HUES48 (cell line): ENCODE data around the gene FGF11.

Experiments used
- H3K27ac ChIP-seq: one replicate; pipeline ENCODE4 v1.7.0; 2013; ENCODE audit warnings: low read depth, low read length, inconsistent platforms
- H3K27me3 ChIP-seq: 2 replicates; pipeline ENCODE4 v1.6.1; 2013; ENCODE audit warnings: mild to moderate bottlenecking, low read length; ENCODE audit not compliant: control insufficient read depth, insufficient read depth
- H3K36me3 ChIP-seq: 2 replicates; pipeline ENCODE4 v1.6.1; 2013; ENCODE audit warnings: low read length; ENCODE audit not compliant: control insufficient read depth, insufficient read depth
- H3K4me1 ChIP-seq: 2 replicates; pipeline ENCODE4 v1.6.1; 2013; ENCODE audit warnings: mild to moderate bottlenecking, low read length; ENCODE audit not compliant: control insufficient read depth, insufficient read depth
- H3K4me3 ChIP-seq: 2 replicates; pipeline ENCODE4 v1.5.1; 2013; ENCODE audit warnings: mild to moderate bottlenecking, low read depth, low read length
- H3K9ac ChIP-seq: 2 replicates; pipeline ENCODE4 v1.6.1; 2013; ENCODE audit warnings: mild to moderate bottlenecking, low read depth, low read length, moderate library complexity
- H3K9me3 ChIP-seq: 2 replicates; pipeline ENCODE4 v1.6.1; 2013; ENCODE audit warnings: low read length; ENCODE audit not compliant: control insufficient read depth, insufficient read depth

The FGF11 gene

DNA sequence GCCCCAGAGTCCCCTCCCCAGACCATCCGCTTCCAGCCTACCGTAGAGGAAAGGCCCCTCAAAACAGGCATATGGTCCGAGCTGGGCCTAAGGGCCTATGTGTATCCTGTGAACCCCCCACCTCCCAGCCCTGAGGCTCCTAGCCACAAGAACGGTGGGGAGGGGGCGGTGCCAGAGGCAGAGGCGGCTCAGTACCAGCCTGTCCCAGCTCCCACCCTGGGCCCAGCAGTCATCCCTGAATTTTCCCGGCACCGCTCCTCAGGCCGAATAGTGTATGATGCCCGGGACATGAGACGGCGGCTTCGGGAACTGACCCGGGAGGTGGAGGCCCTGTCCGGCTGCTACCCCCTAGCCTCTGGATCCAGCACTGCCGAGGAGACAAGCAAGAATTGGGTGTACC, 18.1 kb upstream of the FGF11 start:
- Histone ChIP-seq H3K4me1 (no peaks in the 10 kb centered on the region), H3K9ac (no peak overlapping the region), H3K27me3 (no peaks in the 10 kb centered on the region)

GRCh38 chr17:7423679-7424078, 15.6 kb upstream of the FGF11 start:
- Histone ChIP-seq H3K9me3 (no peaks in the 10 kb centered on the region), H3K27me3 (no peaks in the 10 kb centered on the region), H3K36me3 (no peaks in the 10 kb centered on the region), H3K4me1 (no peaks in the 10 kb centered on the region), H3K27ac (no peak overlapping the region), H3K4me3 (no peak overlapping the region), H3K9ac (no peak overlapping the region)

More for the DNA sequence above, 18.1 kb upstream of the FGF11 start:
- H3K9me3 ChIP-seq: no peaks in the 10 kb centered on the region
- H3K27ac ChIP-seq: no peak overlapping the region
- H3K4me3 ChIP-seq: no peak overlapping the region
- H3K36me3 ChIP-seq: peaks cover 14% of the 10 kb centered on the region; the same call in 1 of the 2 replicates

- Histone ChIP-seq H3K4me1 (no peaks in the 10 kb centered on the region), H3K36me3 (no peaks in the 10 kb centered on the region), H3K27me3 (no peaks in the 10 kb centered on the region), H3K4me3 (no peak within 1 kb of the TSS), H3K27ac (no peak within 1 kb of the TSS), H3K9ac (no peak within 1 kb of the TSS), H3K9me3 (no peaks in the 10 kb centered on the region)
Observed at GRCh38 chr17:7425316-7425715, 14.0 kb upstream of the FGF11 start, which contains the start of gene SPEM2. Gene SPEM2, plus strand, starts transcription at chr17:7425616. Its CDS starts 73 bp downstream, at chr17:7425689.

DNA sequence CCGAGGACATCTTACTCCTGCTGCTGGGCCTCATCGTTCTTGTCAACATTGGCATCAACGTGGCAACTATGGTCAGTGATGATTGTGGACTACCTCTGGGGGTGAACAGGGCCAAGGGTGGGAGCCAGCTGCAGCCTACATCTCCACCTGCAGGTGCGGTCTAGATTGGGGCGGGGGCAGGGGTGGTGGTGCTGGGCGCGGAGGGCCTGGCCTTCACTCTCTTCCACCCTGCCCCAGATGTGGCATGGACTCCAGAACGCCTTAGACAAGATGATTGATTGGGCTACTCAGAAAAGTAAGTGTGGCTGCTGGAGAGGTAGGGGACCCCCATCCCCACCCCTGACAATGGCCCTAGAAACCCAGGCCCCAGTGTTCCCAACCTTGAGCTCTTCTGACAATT, 13.6 kb upstream of the FGF11 start:
- Histone ChIP-seq H3K4me3 (no peak overlapping the region), H3K9me3 (no peaks in the 10 kb centered on the region), H3K27ac (no peak overlapping the region), H3K9ac (no peak overlapping the region), H3K4me1 (no peaks in the 10 kb centered on the region), H3K36me3 (no peaks in the 10 kb centered on the region), H3K27me3 (no peaks in the 10 kb centered on the region)

- Histone ChIP-seq H3K4me3 (no peak overlapping the region), H3K27me3 (no peaks in the 10 kb centered on the region), H3K36me3 (no peaks in the 10 kb centered on the region), H3K4me1 (no peaks in the 10 kb centered on the region), H3K9ac (no peak overlapping the region), H3K9me3 (no peaks in the 10 kb centered on the region), H3K27ac (no peak overlapping the region)
Observed at GRCh38 chr17:7426203-7426863, 13.0 kb upstream of the FGF11 start.

GRCh38 chr17:7426896-7427489, 12.3 kb upstream of the FGF11 start:
- Histone ChIP-seq H3K4me1 (no peaks in the 10 kb centered on the region), H3K9me3 (no peaks in the 10 kb centered on the region), H3K9ac (no peak overlapping the region), H3K36me3 (no peaks in the 10 kb centered on the region), H3K27me3 (no peaks in the 10 kb centered on the region), H3K4me3 (no peak overlapping the region), H3K27ac (no peak overlapping the region)

- H3K27ac ChIP-seq: no peak overlapping the region
- H3K9me3 ChIP-seq: no peaks in the 10 kb centered on the region
- no peak overlapping the region for H3K9ac ChIP-seq
- no peaks in the 10 kb centered on the region for H3K36me3 ChIP-seq
- H3K27me3 ChIP-seq: no peaks in the 10 kb centered on the region
- H3K4me1 ChIP-seq: no peaks in the 10 kb centered on the region
- no peak overlapping the region for H3K4me3 ChIP-seq
Observed at GRCh38 chr17:7427549-7427948, 11.8 kb upstream of the FGF11 start.

GRCh38 chr17:7428557-7428956, 10.8 kb upstream of the FGF11 start, which contains the start of gene SPEM3:
Gene SPEM3, plus strand, starts transcription at chr17:7428857. Its CDS starts 46 bp downstream, at chr17:7428903.
- no peak within 1 kb of the TSS for H3K9ac ChIP-seq
- H3K4me3 ChIP-seq: no peak within 1 kb of the TSS
- no peaks in the 10 kb centered on the region for H3K27me3 ChIP-seq
- no peak within 1 kb of the TSS for H3K27ac ChIP-seq
- H3K9me3 ChIP-seq: no peaks in the 10 kb centered on the region
- H3K36me3 ChIP-seq: no peaks in the 10 kb centered on the region
- H3K4me1 ChIP-seq: no peaks in the 10 kb centered on the region

GRCh38 chr17:7429722-7430121, 9.6 kb upstream of the FGF11 start:
- no peaks in the 10 kb centered on the region for H3K4me1 ChIP-seq
- no peak overlapping the region for H3K9ac ChIP-seq
- no peak overlapping the region for H3K4me3 ChIP-seq
- no peak overlapping the region for H3K27ac ChIP-seq
- H3K27me3 ChIP-seq: no peaks in the 10 kb centered on the region
- H3K36me3 ChIP-seq: no peaks in the 10 kb centered on the region
- no peaks in the 10 kb centered on the region for H3K9me3 ChIP-seq

DNA sequence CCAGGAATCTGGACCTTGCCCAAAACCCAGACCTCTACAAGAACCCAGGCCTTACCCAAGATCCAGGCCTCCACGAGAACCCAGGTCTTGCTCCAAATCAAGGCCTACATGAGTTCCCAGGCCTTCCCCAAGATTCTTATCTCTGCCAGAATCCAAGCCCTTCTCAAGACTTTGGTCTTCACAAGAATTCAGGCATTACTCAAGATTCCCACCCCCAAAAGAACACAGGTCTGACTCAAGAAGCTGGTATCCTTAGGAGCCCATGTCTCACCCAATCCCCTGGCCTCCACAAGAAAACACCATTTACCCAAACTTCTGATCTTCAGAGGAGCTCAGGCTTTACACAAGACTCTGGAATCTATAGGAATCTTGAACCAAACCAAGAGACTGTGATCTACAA, 8.1 kb upstream of the FGF11 start:
- no peak overlapping the region for H3K4me3 ChIP-seq
- H3K9me3 ChIP-seq: no peaks in the 10 kb centered on the region
- H3K27me3 ChIP-seq: no peaks in the 10 kb centered on the region
- no peak overlapping the region for H3K27ac ChIP-seq
- peaks cover 3% of the 10 kb centered on the region; the same call in 1 of the 2 replicates for H3K4me1 ChIP-seq
- H3K36me3 ChIP-seq: no peaks in the 10 kb centered on the region
- no peak overlapping the region for H3K9ac ChIP-seq

GRCh38 chr17:7432296-7432695, 7.0 kb upstream of the FGF11 start:
- H3K4me3 ChIP-seq: no peak overlapping the region
- H3K9me3 ChIP-seq: no peaks in the 10 kb centered on the region
- no peak overlapping the region for H3K27ac ChIP-seq
- no peaks in the 10 kb centered on the region for H3K36me3 ChIP-seq
- H3K9ac ChIP-seq: no peak overlapping the region
- H3K4me1 ChIP-seq: peaks cover 4% of the 10 kb centered on the region; the same call in 1 of the 2 replicates
- no peaks in the 10 kb centered on the region for H3K27me3 ChIP-seq
